Effector memory CD4-positive, alpha-beta T cell (primary cell): Measurements from ENCODE around the gene CACNA1C.

Source experiments
- DNase-seq, 3 donors: peaks; one replicate each; pipeline ENCODE4 v3.0.0-alpha.2; 2020
- H3K27ac ChIP-seq: 2 replicates; pipeline ENCODE4 v1.7.0; 2013; ENCODE audit warnings: mild to moderate bottlenecking, low read length, moderate library complexity; ENCODE audit not compliant: insufficient read depth, poor library complexity, severe bottlenecking
- H3K27me3 ChIP-seq: replicated peaks from 2 replicates; pipeline ENCODE4 v1.7.0; 2013; ENCODE audit warnings: mild to moderate bottlenecking, low read length; ENCODE audit not compliant: insufficient read depth, control insufficient read depth, poor library complexity, severe bottlenecking
- H3K36me3 ChIP-seq: 2 replicates; pipeline ENCODE4 v1.7.0; 2013; ENCODE audit warnings: mild to moderate bottlenecking, low read length, moderate library complexity; ENCODE audit not compliant: control insufficient read depth, insufficient read depth
- H3K4me1 ChIP-seq: 2 replicates; pipeline ENCODE4 v1.7.0; 2013; ENCODE audit warnings: low read length, mild to moderate bottlenecking; ENCODE audit not compliant: control insufficient read depth, insufficient read depth, poor library complexity, severe bottlenecking
- H3K4me3 ChIP-seq: 2 replicates; pipeline ENCODE4 v1.7.0; 2013; ENCODE audit warnings: low read length, low read depth, mild to moderate bottlenecking; ENCODE audit not compliant: insufficient read depth, poor library complexity, severe bottlenecking
- H3K9me3 ChIP-seq: 2 replicates; pipeline ENCODE4 v1.7.0; 2013; ENCODE audit warnings: mild to moderate bottlenecking, low read length, moderate library complexity; ENCODE audit not compliant: control insufficient read depth

Gene CACNA1C

GRCh38 chr12:2301531-2302461 lies 249.0 kb downstream of the CACNA1C start:
- H3K9me3 ChIP-seq, result no peaks in the 10 kb centered on the region
- H3K27ac ChIP-seq, result no peak overlapping the region
- no peaks in the 10 kb centered on the region for H3K4me1 ChIP-seq
- DNase-seq, result no peak
- no peaks in the 10 kb centered on the region for H3K36me3 ChIP-seq
- no peak overlapping the region for H3K4me3 ChIP-seq
- no peaks in the 10 kb centered on the region for H3K27me3 ChIP-seq

- DNase-seq, result no peak
- Histone ChIP-seq H3K4me3 (no peak overlapping the region), H3K4me1 (no peaks in the 10 kb centered on the region), H3K27me3 (no peaks in the 10 kb centered on the region), H3K27ac (no peak overlapping the region), H3K36me3 (no peaks in the 10 kb centered on the region), H3K9me3 (no peaks in the 10 kb centered on the region)
Observed at GRCh38 chr12:2302711-2303580, 250.2 kb downstream of the CACNA1C start.

- Histone ChIP-seq H3K4me1 (no peaks in the 10 kb centered on the region), H3K9me3 (no peaks in the 10 kb centered on the region), H3K36me3 (no peaks in the 10 kb centered on the region), H3K4me3 (no peak overlapping the region), H3K27ac (no peak overlapping the region), H3K27me3 (no peaks in the 10 kb centered on the region)
- DNase-seq, result no peak
Observed at GRCh38 chr12:2304223-2304622, 251.4 kb downstream of the CACNA1C start.

- Histone ChIP-seq H3K27me3 (no peaks in the 10 kb centered on the region), H3K27ac (no peak overlapping the region), H3K9me3 (no peaks in the 10 kb centered on the region), H3K4me3 (no peak overlapping the region), H3K36me3 (no peaks in the 10 kb centered on the region), H3K4me1 (no peaks in the 10 kb centered on the region)
- DNase-seq, result no peak
Observed at GRCh38 chr12:2306012-2306411, 253.2 kb downstream of the CACNA1C start.

GRCh38 chr12:2306735-2307134 lies 253.9 kb downstream of the CACNA1C start:
- Histone ChIP-seq H3K9me3 (no peaks in the 10 kb centered on the region), H3K27ac (no peak overlapping the region), H3K27me3 (no peaks in the 10 kb centered on the region), H3K4me1 (no peaks in the 10 kb centered on the region), H3K4me3 (no peak overlapping the region), H3K36me3 (no peaks in the 10 kb centered on the region)
- no peak for DNase-seq

GRCh38 chr12:2307550-2307949 lies 254.8 kb downstream of the CACNA1C start:
- no peaks in the 10 kb centered on the region for H3K36me3 ChIP-seq
- H3K27ac ChIP-seq, result no peak overlapping the region
- no peaks in the 10 kb centered on the region for H3K27me3 ChIP-seq
- no peaks in the 10 kb centered on the region for H3K4me1 ChIP-seq
- H3K9me3 ChIP-seq, result no peaks in the 10 kb centered on the region
- no peak overlapping the region for H3K4me3 ChIP-seq
- DNase-seq, result no peak

GRCh38 chr12:2309647-2310046 lies 256.9 kb downstream of the CACNA1C start:
- Histone ChIP-seq H3K27ac (no peak overlapping the region), H3K27me3 (no peaks in the 10 kb centered on the region), H3K9me3 (no peaks in the 10 kb centered on the region), H3K36me3 (no peaks in the 10 kb centered on the region), H3K4me3 (no peak overlapping the region), H3K4me1 (no peaks in the 10 kb centered on the region)
- DNase-seq, result no peak

- Histone ChIP-seq H3K4me1 (no peaks in the 10 kb centered on the region), H3K27ac (no peak overlapping the region), H3K9me3 (no peaks in the 10 kb centered on the region), H3K4me3 (no peak overlapping the region), H3K36me3 (no peaks in the 10 kb centered on the region), H3K27me3 (no peaks in the 10 kb centered on the region)
- no peak for DNase-seq
Observed at GRCh38 chr12:2311020-2311778, 258.4 kb downstream of the CACNA1C start.

- H3K27ac ChIP-seq, result no peak overlapping the region
- no peak for DNase-seq
Observed at GRCh38 chr12:2312175-2312574, 259.4 kb downstream of the CACNA1C start.

More at GRCh38 chr12:2312175-2312574, 259.4 kb downstream of the CACNA1C start:
- no peaks in the 10 kb centered on the region for H3K27me3 ChIP-seq
- H3K4me1 ChIP-seq, result no peaks in the 10 kb centered on the region
- no peaks in the 10 kb centered on the region for H3K36me3 ChIP-seq
- no peaks in the 10 kb centered on the region for H3K9me3 ChIP-seq
- no peak overlapping the region for H3K4me3 ChIP-seq
